SJCRH30 (cell line): Measurements from ENCODE around the gene DCX. TPM values are rescaled to one million over a fixed set of nuclear protein-coding genes. Genes with fewer than 3 reads are reported as not detected.
A peak's percentile ranks its signal among the peaks of the same experiment; 100 is the strongest.

Experiments
- DNase-seq, 2 experiments: peaks; one replicate each; pipeline ENCODE4 v3.0.0-alpha.2; 2015 to 2020
- H3K27ac ChIP-seq: fragments of 250-450 bp; sonication (Bioruptor Pico); 2 replicates; pipeline ENCODE4 v1.5.1; 2020; ENCODE audit warnings: mild to moderate bottlenecking, moderate library complexity
- H3K27me3 ChIP-seq: fragments of 250-450 bp; sonication (Bioruptor Pico); 2 replicates; pipeline ENCODE4 v1.5.1; 2020; ENCODE audit warnings: mild to moderate bottlenecking, moderate library complexity
- H3K36me3 ChIP-seq: fragments of 250-450 bp; sonication (Bioruptor Pico); 2 replicates; pipeline ENCODE4 v1.5.1; 2020; ENCODE audit warnings: mild to moderate bottlenecking, moderate library complexity
- H3K4me1 ChIP-seq: fragments of 250-450 bp; sonication (Bioruptor Pico); 2 replicates; pipeline ENCODE4 v1.5.1; 2020; ENCODE audit warnings: mild to moderate bottlenecking, moderate library complexity
- H3K4me3 ChIP-seq: fragments of 250-450 bp; sonication (Bioruptor Pico); 2 replicates; pipeline ENCODE4 v1.5.1; 2020; ENCODE audit warnings: mild to moderate bottlenecking, moderate library complexity
- H3K9me3 ChIP-seq: fragments of 250-450 bp; sonication (Bioruptor Pico); replicated peaks from 2 replicates; pipeline ENCODE4 v1.5.1; 2020; ENCODE audit warnings: mild to moderate bottlenecking, moderate library complexity
- total RNA-seq: library from RNA; depleted of rRNA; stranded (reverse); fragments of >200 nt; shearing (Covaris generic); gene quantifications from 2 replicates; pipeline ENCODE4 v1.2.3, GENCODE V29; 2014

The DCX gene
- total RNA-seq, 1 experiment from 2014 or later = 115 TPM

- no peaks in the 10 kb centered on the region for H3K4me1 ChIP-seq
- H3K27ac ChIP-seq = no peak overlapping the region
- H3K36me3 ChIP-seq = peaks cover 36% of the 10 kb centered on the region
- no peaks in the 10 kb centered on the region for H3K27me3 ChIP-seq
- no peak for DNase-seq
- H3K4me3 ChIP-seq = no peak overlapping the region
- H3K9me3 ChIP-seq = no peaks in the 10 kb centered on the region
Observed at GRCh38 chrX:111387470-111388070, 24.4 kb downstream of the DCX start.

- H3K36me3 ChIP-seq = peaks cover 28% of the 10 kb centered on the region
- no peaks in the 10 kb centered on the region for H3K9me3 ChIP-seq
- H3K27me3 ChIP-seq = no peaks in the 10 kb centered on the region
- H3K27ac ChIP-seq = no peak overlapping the region
- no peak overlapping the region for H3K4me3 ChIP-seq
- H3K4me1 ChIP-seq = no peaks in the 10 kb centered on the region
- DNase-seq = no peak
Observed at GRCh38 chrX:111386615-111387233, 25.3 kb downstream of the DCX start.

GRCh38 chrX:111386077-111386476, 25.9 kb downstream of the DCX start:
- H3K36me3 ChIP-seq = peaks cover 23% of the 10 kb centered on the region
- no peaks in the 10 kb centered on the region for H3K27me3 ChIP-seq
- H3K9me3 ChIP-seq = no peaks in the 10 kb centered on the region
- no peak overlapping the region for H3K4me3 ChIP-seq
- no peak for DNase-seq
- no peak overlapping the region for H3K27ac ChIP-seq
- H3K4me1 ChIP-seq = no peaks in the 10 kb centered on the region

GRCh38 chrX:111382277-111382676, 29.7 kb downstream of the DCX start:
- Histone ChIP-seq H3K9me3 (no peaks in the 10 kb centered on the region), H3K27me3 (no peaks in the 10 kb centered on the region), H3K4me3 (no peak overlapping the region), H3K27ac (no peak overlapping the region), H3K4me1 (peaks cover 7% of the 10 kb centered on the region), H3K36me3 (peaks cover 18% of the 10 kb centered on the region)
- no peak for DNase-seq

DNA sequence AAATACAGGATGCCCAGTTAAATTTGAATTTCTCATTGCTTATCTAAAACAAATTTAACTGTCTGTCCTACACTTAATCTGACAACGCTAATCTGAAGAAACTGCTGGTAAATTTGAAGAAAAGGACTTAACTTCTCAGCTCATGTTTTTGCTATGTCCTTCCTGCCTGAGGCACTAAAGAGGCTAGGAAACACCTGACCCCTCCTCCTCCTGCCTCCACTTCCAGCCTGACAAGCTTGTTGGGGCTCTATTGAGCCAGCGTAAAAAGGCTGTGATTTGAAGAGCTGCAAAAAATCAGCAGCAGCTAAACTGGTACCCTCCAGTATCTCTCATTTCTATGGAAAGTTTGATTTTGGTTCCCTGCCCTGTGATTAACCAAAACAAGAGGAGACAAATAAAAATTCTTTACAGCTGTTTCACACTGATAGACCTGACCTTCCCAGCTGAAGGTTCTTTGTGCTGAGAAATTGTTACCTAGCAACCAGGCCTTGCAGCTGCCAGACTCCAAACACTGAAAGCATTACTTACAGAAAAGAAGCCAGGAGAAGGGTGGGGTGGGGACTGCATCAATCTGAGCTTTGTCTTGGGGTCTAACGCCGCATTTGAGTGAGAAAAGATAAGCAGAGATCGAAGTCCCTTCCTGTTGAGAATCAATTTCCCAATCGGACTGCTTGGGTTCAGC, 35.0 kb downstream of the DCX start:
- H3K4me1 ChIP-seq = peaks cover 29% of the 10 kb centered on the region
- peak overlapping the region; percentile 39 for H3K27ac ChIP-seq
- H3K4me3 ChIP-seq = no peak overlapping the region
- DNase-seq = peak; percentile 73 to 86
- no peaks in the 10 kb centered on the region for H3K27me3 ChIP-seq
- H3K36me3 ChIP-seq = peaks cover 9% of the 10 kb centered on the region
- H3K9me3 ChIP-seq = no peaks in the 10 kb centered on the region

DNA sequence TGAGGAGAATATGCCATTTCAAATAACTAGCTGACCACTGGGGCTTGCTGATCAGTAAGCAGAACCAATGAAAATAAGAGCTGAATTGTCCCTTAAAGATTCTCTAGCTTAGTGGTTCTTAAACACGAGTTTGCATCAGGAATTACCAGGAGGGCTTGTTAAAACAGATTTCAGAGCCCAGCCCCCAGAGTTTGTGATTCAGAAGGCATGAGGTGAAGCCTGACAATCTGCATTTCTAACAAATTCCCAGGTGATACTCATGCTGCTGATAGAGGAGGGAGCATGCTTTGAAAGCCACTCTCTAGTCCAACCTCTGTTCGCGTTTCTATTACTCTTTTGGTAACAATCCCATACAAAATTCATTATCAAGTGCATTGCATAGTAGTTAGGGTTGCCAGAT, 35.5 kb downstream of the DCX start:
- Histone ChIP-seq H3K27ac (no peak overlapping the region), H3K4me3 (no peak overlapping the region), H3K9me3 (no peaks in the 10 kb centered on the region), H3K27me3 (no peaks in the 10 kb centered on the region), H3K4me1 (peaks cover 34% of the 10 kb centered on the region), H3K36me3 (peaks cover 9% of the 10 kb centered on the region)
- DNase-seq = no peak

DNA sequence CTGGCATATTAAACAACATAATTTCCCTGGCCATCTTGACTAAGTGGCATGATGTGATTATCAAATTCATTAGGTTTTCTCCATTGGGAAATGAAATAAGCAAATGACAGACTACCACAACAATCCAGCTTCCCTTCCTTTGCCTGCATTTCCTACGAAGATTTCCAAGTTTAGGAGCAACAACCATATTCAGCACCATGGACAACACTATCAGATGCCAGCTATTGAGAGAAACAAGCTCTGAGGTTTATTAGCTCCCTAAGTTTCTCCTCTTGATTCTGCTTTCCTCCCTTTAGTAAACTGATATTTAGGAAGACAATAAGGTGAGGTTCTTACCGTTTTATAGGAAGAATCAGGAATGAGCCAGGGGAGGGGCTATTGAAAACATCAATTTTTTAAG, 36.2 kb downstream of the DCX start:
- Histone ChIP-seq H3K36me3 (peaks cover 9% of the 10 kb centered on the region), H3K27me3 (no peaks in the 10 kb centered on the region)

GRCh38 chrX:111372086-111372485, 39.9 kb downstream of the DCX start:
- Histone ChIP-seq H3K36me3 (no peaks in the 10 kb centered on the region; the same call in none of the 2 replicates), H3K9me3 (no peaks in the 10 kb centered on the region), H3K27me3 (no peaks in the 10 kb centered on the region), H3K4me1 (peaks cover 50% of the 10 kb centered on the region), H3K27ac (peak overlapping the region; percentile 77), H3K4me3 (no peak overlapping the region)
- peak; percentile 69 to 86 for DNase-seq

More for the DNA sequence above, 36.2 kb downstream of the DCX start:
- Histone ChIP-seq H3K4me1 (peaks cover 38% of the 10 kb centered on the region), H3K27ac (no peak overlapping the region), H3K9me3 (no peaks in the 10 kb centered on the region), H3K4me3 (no peak overlapping the region)
- peak in 1 of 2 experiments; percentile 73 for DNase-seq

DNA sequence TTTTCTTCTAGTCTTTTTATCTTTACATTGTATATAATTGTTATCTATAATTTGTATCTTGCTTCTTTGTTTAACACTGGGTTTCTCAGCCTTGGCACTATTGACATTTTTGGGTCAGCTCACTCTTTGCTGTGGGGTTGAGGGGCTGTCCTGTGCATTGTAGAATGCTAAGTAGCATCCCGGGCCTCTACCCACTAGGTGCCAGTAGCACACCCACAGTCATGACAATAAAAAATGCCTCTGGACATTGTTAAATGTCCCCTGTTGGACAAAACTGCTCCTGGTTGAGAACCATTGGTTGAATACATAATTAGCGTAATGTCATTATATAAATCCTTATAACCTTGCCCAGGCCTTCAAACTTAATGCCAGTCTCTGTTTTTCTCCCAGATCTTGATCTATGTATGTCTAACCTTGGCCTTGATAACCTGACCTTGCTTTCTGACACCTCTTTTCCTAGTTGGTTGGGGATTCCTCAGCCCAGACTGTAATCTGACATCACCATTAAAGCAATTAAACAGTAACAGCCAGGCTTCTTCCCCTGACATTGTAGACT, 46.1 kb downstream of the DCX start:
- DNase-seq = no peak
- Histone ChIP-seq H3K27ac (0 out of 2 replicates have a peak overlapping the region, but pooled peaks have one; percentile 1), H3K27me3 (no peaks in the 10 kb centered on the region), H3K4me3 (no peak overlapping the region), H3K36me3 (no peaks in the 10 kb centered on the region; the same call in 1 of the 2 replicates), H3K9me3 (no peaks in the 10 kb centered on the region), H3K4me1 (peaks cover 71% of the 10 kb centered on the region)

DNA sequence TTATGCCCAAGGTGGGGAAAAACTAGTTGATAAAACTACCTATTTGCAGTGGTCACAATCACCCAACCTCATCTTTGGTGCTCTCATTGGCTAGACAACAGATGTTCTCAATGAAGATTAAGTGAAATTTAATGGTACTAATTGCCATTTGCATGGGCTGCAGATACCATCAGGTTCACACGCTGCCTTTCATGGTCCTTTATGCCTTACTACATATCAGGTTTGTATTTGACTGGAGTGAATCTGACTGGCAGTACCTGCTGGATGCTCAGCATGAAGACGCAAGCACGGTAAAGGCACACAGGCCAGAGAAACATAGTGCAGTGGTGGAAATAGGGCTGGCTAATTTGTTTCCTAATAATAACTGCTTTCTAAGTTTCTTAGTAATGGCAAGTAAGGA, 48.3 kb downstream of the DCX start:
- H3K27ac ChIP-seq = peak overlapping the region; percentile 94
- peak; percentile 81 to 92 for DNase-seq

DNA sequence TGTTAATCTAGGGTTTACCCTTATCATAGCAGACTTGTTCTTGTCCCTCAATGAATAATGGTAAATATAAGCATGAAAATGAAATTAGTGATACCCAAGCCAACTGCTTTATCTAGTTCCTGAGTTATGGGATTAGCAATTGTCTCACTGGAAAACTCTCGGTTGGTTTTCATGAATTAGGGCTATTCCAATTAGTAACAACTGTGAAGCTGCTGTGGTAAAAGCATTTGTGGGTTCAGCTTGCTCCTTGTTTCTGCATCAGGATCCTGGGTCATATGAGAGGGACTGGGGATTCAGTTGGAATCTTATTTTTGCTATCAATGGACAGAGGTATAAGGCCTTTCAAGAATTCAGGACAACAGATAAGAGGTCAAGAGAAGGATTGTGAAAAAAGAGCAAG, 50.2 kb downstream of the DCX start:
- peak; percentile 65 to 94 for DNase-seq
- H3K27ac ChIP-seq = peak overlapping the region; percentile 94
- no peaks in the 10 kb centered on the region; the same call in 1 of the 2 replicates for H3K9me3 ChIP-seq
- H3K4me1 ChIP-seq = peaks cover 53% of the 10 kb centered on the region
- peaks cover 12% of the 10 kb centered on the region for H3K36me3 ChIP-seq
- H3K4me3 ChIP-seq = no peak overlapping the region
- no peaks in the 10 kb centered on the region for H3K27me3 ChIP-seq

More for the DNA sequence above, 48.3 kb downstream of the DCX start:
- Histone ChIP-seq H3K27me3 (no peaks in the 10 kb centered on the region), H3K36me3 (peaks cover 6% of the 10 kb centered on the region), H3K9me3 (no peaks in the 10 kb centered on the region), H3K4me1 (peaks cover 73% of the 10 kb centered on the region), H3K4me3 (no peak overlapping the region)

DNA sequence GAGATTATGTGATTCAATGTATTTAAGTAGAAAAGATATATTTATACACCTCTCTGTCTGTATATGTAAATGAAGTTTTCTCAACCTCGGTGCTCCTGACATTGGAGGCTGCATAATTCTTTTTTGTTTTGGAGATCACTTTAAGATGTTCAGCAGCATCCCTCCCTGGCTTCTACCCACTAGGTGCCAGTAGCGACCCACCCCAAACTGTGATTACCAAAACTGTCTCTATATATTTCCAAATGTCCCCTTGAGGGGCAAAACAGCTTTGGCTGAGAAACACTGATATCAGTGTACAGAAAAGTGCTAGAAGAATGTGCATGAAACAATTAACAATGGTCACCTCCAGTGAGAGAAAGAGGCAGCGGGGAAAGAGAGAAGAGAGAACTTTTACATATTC, 51.2 kb downstream of the DCX start:
- H3K36me3 ChIP-seq = peaks cover 17% of the 10 kb centered on the region
- H3K4me1 ChIP-seq = peaks cover 47% of the 10 kb centered on the region
- peak; percentile 70 to 89 for DNase-seq
- H3K27me3 ChIP-seq = no peaks in the 10 kb centered on the region
- H3K27ac ChIP-seq = peak overlapping the region; percentile 94
- H3K9me3 ChIP-seq = peaks cover 7% of the 10 kb centered on the region
- no peak overlapping the region for H3K4me3 ChIP-seq

- Histone ChIP-seq H3K4me1 (peaks cover 56% of the 10 kb centered on the region), H3K36me3 (peaks cover 17% of the 10 kb centered on the region), H3K4me3 (no peak overlapping the region), H3K9me3 (peaks cover 7% of the 10 kb centered on the region), H3K27me3 (no peaks in the 10 kb centered on the region), H3K27ac (no peak overlapping the region)
- no peak for DNase-seq
Observed at GRCh38 chrX:111355523-111356115, 56.4 kb downstream of the DCX start.

GRCh38 chrX:111354496-111354895, 57.5 kb downstream of the DCX start:
- peaks cover 64% of the 10 kb centered on the region for H3K4me1 ChIP-seq
- peaks cover 11% of the 10 kb centered on the region for H3K36me3 ChIP-seq
- H3K27me3 ChIP-seq = no peaks in the 10 kb centered on the region
- peaks cover 7% of the 10 kb centered on the region for H3K9me3 ChIP-seq
- peak in 1 of 2 experiments; percentile 34 for DNase-seq
- H3K4me3 ChIP-seq = no peak overlapping the region
- H3K27ac ChIP-seq = peak overlapping the region; percentile 6; the same call in 1 of the 2 replicates

- Histone ChIP-seq H3K27me3 (no peaks in the 10 kb centered on the region), H3K4me1 (peaks cover 70% of the 10 kb centered on the region), H3K4me3 (no peak overlapping the region), H3K9me3 (peaks cover 7% of the 10 kb centered on the region), H3K36me3 (peaks cover 11% of the 10 kb centered on the region), H3K27ac (peak overlapping the region; percentile 100)
- DNase-seq = no peak
Observed at GRCh38 chrX:111353793-111354192, 58.2 kb downstream of the DCX start.
